EL (cell line): ENCODE measurements around the gene PM20D1.
"Not testable (repeated sequence)": the region's sequence is repeated elsewhere in the genome, so short reads cannot be mapped to it uniquely, and the experiment has no call there.

Source experiments
- DNase-seq: peaks from one replicate; pipeline ENCODE4 v3.0.0-alpha.2; 2016

Gene PM20D1, protein sequence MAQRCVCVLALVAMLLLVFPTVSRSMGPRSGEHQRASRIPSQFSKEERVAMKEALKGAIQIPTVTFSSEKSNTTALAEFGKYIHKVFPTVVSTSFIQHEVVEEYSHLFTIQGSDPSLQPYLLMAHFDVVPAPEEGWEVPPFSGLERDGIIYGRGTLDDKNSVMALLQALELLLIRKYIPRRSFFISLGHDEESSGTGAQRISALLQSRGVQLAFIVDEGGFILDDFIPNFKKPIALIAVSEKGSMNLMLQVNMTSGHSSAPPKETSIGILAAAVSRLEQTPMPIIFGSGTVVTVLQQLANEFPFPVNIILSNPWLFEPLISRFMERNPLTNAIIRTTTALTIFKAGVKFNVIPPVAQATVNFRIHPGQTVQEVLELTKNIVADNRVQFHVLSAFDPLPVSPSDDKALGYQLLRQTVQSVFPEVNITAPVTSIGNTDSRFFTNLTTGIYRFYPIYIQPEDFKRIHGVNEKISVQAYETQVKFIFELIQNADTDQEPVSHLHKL

DNA sequence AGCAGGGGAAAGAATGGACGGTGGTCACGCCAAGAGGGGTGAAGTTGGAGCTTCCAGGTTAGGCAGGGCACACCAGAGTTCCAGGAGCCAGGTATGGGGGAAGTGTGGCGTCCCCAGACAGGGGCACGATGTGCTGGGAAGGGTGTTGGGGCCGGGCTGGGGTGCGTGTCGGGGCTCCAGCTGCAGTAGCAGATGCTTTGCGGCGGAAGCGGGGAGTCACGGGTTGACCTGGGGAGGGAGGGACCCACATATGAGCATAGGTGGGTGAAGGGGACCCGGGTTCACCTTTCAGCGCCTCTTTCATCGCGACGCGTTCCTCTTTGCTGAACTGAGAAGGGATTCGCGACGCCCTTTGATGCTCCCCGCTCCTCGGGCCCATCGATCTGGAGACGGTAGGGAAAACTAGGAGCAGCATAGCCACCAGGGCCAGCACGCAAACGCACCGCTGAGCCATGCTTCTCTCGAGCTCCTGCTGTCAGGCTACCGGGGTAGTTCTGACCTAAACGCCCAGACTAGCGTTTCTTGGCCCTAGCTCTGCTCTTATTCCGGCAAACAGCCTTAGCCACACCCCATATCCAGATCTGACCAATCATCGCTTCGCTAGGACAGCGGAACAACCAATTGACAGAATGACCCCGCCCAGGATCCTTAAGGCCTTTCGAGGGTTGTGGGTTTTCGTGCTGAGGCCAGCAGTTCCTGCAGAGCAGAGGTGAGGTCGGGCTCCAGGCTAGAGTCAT, at the start of gene PM20D1:
Gene PM20D1 (minus strand): TSS at position 514 of the 737 bp plus-strand sequence. CDS start 60 bp downstream, at position 454.
- DNase-seq, result no peak

GRCh38 chr1:205896351-205896750, 46.4 kb upstream of the PM20D1 start:
- DNase-seq, result no peak

DNA sequence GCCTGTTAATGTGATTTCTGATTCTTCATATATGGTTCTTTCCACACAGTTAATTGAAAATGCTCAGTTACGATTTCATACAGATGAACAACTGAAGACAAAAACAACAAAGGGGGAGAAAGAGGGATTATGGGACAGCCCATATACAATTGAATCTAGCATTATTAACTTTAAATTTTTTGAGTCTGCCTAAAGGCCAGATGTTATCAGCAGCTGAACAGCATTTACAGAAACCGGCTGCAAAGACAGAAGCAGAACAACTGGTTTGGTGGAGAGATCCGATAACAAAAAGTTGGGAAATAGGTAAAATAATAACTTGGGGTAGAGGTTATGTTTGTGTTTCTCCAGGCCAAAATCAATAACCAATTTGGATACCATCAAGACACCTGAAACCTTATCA, 44.2 kb upstream of the PM20D1 start:
- not testable (repeated sequence) for DNase-seq

DNA sequence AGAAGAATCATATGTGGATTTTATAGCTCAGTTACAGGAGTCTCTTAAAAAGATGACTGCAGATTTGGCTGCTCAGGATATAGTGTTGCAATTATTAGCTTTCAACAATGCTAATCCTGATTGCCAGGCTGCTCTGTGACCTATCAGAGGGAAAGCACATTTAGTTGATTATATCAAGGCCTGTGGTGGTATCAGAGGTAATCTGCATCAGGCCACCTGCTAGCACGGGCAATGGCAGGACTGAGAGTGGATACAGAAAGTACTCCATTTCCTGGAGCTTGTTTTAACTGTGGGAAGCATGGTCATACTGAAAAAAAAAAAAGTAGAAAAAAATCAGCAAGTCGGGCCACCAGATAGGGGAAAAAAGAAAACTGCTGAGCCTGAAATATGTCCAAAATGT, 42.2 kb upstream of the PM20D1 start:
- DNase-seq, result not testable (repeated sequence)

DNA sequence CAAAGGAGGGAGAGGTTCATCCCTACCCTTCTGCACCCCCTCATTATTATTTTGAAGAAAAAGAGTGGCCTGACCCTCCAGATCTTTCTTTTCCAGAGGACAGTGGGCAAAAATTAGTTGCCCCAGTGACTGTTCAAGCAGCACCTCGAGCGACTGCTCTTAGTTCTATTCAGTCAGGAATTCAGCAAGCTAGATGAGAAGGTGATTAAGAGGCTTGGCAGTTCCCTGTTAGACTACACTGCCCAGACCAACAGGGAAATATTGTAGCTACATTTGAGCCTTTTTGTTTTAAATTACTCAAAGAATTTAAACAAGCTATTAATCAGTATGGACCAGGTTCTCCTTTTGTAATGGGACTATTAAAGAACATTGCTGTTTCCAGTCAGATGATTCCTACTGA, 41.5 kb upstream of the PM20D1 start:
- DNase-seq, result peak; percentile 60

- not testable (repeated sequence) for DNase-seq
Measured at GRCh38 chr1:205890631-205891030, 40.7 kb upstream of the PM20D1 start.

DNA sequence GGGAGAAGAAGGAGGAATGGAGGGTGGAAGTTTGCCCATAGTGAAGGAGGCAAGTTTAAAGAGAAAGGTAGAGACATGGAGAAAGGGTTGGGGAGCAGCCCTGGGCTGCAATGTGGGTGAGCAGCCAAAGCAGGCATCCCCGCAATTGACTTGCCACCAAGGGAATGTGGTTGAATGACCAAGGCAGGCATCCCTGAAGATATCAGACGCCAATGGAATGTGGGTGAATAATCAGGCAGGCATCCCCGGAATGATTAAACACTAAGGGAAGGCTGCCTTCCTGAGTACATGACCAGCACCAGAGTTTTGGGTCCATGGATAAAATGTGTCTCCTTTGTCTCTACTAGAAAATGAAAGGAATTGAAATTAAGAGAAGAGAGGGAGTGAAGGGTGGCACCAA, 39.8 kb upstream of the PM20D1 start:
- peak; percentile 97 for DNase-seq

- DNase-seq, result not testable (repeated sequence)
Measured at GRCh38 chr1:205889006-205889405, 39.1 kb upstream of the PM20D1 start.

GRCh38 chr1:205883792-205884191, 33.9 kb upstream of the PM20D1 start:
- no peak for DNase-seq

GRCh38 chr1:205880923-205881322, 31.0 kb upstream of the PM20D1 start:
- no peak for DNase-seq

DNA sequence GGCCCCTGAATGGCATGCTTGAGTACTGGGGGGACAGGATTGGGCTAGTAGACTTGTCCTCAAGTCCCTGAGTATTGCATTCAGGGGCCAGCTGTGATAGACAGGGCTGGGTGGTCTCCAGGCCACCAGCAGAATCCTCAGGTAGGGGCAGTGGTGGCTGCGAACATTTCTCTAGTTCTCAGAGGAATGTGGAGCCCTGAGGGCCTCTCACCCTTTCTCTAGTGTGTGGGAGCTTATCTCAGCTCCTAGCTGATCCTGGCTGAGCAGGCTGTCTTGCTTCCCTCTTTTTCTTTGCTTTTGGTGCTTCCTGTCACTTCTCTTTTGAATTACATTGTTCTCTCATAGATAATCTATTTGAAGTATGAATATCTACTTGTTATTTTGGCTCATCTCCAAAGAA, 30.0 kb upstream of the PM20D1 start:
- DNase-seq, result no peak

DNA sequence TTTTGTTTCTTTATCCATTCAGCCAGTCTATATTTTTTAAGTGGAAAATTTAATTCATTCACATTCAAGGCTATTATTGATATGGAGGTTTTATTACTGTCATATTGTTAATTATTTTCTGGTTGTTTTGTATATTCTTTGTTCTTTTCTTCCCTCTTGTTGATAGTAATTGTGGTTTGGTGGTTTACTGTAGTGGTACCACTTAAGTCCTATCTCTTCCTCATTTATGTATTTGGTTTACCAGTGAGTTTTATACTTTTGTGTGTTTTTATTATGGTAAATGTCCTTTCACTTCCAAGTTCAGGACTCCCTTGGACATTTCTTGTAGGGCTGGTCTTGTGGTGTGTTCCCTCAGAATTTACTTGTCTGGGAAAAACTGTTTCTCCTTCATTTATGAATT, 28.1 kb upstream of the PM20D1 start:
- no peak for DNase-seq

DNA sequence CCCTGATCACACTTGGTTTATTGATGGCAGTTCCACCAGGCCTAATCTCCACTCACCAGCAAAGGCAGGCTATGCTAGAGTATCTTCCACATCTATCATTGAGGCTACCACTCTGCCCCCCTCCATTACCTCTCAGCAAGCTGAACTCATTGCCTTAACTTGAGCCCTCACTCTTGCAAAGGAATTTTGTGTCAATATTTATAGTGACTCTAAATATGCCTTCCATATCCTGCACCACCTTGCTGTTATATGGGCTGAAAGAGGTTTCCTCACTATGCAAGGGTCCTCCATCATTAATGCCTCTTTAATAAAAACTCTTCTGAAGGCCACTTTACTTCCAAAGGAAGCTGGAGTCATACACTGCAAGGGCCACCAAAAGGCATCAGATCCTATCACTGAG, 23.2 kb upstream of the PM20D1 start:
- not testable (repeated sequence) for DNase-seq

DNA sequence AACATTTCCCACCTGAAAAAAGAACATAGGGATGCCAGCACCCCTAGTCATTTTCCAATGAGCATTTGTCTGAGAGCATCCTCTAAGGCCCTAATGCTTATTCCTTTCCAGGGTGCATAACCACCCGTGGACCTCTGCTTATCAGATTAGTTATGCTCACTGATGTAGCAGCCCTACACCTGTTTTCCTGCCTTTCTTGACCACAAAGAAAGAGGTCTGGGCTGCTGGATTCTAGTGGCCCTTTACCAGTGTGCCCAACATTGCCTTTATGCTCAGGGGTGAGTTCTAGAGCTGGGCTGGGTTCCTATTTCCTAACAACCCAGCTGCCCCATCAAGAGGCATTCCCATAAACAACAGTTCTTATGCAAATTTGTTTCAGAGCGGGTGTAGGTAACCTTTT, 20.3 kb upstream of the PM20D1 start:
- DNase-seq, result no peak

DNA sequence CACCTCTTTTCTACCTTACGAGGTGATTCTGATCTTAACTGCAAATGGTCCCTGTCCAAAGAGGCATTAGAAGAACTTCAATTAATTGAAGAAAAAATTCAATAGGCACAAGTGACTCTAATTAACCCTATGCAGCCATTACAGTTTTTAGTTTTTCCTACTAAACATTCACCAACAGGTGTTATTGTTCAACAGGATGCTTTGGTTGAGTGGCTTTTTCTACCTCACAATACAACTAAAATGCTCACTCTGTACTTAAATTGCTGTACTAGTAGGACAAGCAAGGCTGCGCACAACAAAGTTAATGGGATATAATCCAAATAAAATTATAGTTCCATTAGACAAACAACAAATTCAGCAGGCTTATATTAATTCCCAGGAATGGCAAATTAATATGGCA, 11.6 kb upstream of the PM20D1 start:
- DNase-seq, result no peak

DNA sequence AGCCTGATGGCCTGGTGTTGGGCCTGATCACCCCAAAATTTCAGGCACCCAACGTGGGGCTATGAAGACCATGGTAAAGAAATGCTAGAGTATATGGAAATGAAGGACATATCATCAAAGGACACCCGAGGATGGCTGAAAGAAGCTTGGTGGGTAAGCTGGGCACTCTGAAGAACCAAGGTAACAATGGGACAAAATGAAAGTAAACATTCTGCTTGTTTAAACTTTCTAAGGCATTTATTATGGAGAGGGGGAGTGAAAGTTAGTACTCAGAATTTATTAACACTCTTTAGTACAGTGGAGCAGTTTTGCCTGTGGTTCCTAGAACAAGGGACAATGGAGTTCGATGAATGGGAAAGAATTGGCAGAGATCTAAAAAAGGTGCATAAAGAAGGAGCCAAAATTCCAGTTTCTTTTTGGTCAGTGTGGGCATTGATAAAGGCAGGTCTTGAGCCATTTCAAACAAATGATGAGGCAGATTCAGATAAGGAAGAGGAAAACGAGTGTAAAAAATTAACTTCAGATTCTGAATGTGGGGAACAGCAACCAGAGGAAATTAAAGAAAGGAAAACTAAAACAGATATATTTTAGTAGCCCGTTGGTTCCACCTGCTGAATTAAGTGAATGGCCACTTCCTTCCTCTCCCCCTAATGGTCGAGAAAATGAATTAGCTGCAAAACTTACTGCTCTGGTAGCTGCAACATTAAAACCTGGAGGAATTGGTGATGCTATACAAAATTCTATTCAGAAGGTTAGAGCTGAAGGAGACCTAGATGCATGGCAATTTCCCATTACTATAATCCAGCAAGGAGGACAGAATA, 8.4 kb upstream of the PM20D1 start:
- DNase-seq, result no peak

DNA sequence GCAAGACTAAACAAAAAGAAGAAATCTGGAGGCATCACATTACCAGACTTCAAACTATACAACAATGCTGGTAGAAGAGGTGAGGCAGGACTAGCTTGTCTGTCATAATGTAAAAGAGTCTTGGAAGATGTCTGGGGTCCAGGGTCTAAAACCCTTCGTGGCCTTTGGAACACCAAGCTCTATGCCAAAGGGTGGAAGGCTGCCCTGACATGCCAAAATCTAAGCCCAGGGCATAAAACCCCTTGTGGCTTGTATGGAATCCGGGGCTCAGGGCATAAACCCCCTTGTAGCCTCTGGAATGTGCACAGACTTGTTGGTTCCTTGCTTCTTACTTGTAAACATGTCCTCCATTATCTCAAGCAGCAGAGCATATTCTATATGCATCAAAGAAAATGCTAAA, 7.6 kb upstream of the PM20D1 start:
- not testable (repeated sequence) for DNase-seq

DNA sequence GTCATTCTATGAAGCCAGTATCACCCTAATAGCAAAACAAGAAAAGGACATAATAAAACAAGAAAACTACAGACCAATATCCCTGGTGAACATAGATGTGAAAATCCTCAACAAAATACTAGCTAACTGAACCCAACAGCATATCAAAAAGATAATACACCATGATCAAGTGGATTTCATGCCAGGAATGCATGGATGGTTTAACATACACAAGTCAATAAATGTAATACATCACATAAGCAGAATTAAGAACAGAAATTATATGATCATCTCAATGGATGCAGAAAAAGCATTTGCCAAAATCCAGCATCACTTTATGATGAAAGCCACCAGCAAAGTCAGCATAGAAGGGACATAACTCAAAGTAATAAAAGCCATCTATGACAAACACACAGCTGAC, 6.5 kb upstream of the PM20D1 start:
- DNase-seq, result no peak

- DNase-seq, result no peak
Measured at GRCh38 chr1:205852969-205853368, 3.0 kb upstream of the PM20D1 start.

- DNase-seq, result no peak
Measured at GRCh38 chr1:205851993-205852392, 2.1 kb upstream of the PM20D1 start.

DNA sequence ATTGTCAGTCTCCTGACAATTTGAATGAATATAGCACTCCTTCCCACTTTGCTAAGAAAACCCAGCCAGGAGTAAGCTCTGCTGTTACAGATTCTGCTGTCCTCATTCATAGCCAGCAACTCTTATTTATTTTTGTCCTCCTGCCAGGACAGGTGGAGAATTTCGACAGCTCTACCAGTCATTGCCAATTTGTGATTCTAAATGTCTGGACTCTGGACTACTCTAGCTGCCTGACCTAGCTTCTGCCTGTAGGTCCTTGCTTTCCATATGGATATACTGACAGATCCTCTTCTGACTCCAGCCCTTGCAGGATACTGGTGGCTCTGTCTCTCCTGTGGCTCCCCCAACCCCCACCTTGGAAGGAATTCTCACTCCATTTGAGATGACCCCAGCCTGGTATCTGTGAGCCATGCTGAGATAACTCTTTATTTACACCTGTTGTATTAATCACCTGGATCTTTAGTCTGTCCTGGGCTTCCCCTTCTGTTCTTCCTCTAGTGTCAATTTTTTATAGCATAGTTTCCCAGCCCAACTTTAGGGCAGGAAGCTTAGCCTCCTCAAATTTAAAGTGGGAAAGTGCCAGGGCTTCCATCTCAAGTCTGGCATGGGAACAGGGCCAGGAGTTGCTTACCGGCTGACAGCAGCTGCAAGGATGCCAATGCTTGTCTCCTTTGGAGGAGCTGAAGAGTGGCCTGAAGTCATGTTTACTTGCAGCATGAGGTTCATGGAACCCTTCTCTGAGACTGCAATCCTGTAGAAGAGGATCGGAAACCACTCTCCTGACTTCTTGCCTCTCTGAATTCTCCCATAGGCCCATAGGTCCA, 6.7 kb downstream of the PM20D1 start:
- DNase-seq, result no peak

GRCh38 chr1:205842229-205842628, 7.7 kb downstream of the PM20D1 start:
- no peak for DNase-seq
